GM18951 (cell line): ENCODE data around the gene PIPOX.

Experiments
- POLR2A ChIP-seq: IDR thresholded peaks from 4 replicates; pipeline ENCODE4 v1.6.1; 2011; ENCODE audit warnings: mild to moderate bottlenecking; ENCODE audit not compliant: insufficient read length, insufficient read depth; ENCODE audit errors: extremely low read depth
- in situ Hi-C: fragments of 300-500 bp; cut with MboI; formaldehyde crosslinking; loops from one replicate; pipeline ENCODE4 v1.12.0; 2022; ENCODE audit warnings: low sequenced_read_pairs, mixed read lengths, inconsistent platforms; ENCODE audit not compliant: unreplicated experiment

Gene PIPOX

DNA sequence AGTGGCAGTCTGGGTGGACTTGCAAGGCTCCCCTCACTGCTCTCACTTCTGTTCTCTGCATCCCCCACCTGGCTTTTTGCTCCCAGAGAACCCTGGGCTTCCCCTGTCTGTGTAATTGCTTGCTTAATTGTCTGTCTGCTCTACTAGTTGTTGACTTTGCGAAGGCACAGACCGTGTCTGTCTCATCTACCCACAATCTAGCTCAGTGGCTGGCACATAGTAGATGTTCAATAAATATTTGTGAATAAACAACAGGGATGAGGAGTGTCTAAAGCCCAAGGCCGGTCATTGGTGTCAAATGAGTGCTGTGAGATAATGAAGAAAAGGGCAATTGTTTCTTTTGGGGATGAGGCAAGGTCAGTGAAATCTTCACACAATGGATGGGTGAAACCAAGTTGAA lies 34.4 kb upstream of the PIPOX start:
- TF ChIP-seq POLR2A = no peak
- in situ Hi-C loops = no loop called here

DNA sequence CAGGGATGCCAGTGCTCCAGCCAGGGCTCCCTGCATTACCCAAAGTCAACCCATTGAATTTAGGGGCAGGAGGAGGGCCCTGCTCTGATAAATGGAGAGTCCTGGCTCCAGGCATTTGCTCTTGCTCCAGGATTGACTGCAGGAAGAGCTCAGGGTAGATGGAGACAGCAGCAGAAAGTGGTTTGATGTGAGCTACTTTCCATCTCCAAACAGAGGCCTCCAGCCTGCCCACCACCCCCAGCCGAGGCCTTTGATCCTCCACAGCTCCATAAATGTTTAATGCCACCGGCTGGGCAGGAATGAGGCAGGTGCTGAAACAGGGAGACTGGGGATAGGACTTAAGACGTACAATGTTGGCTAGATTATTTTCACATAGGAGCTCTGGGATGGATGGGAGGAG lies 32.8 kb upstream of the PIPOX start:
- in situ Hi-C loops = no loop called here
- no peak for TF ChIP-seq POLR2A

DNA sequence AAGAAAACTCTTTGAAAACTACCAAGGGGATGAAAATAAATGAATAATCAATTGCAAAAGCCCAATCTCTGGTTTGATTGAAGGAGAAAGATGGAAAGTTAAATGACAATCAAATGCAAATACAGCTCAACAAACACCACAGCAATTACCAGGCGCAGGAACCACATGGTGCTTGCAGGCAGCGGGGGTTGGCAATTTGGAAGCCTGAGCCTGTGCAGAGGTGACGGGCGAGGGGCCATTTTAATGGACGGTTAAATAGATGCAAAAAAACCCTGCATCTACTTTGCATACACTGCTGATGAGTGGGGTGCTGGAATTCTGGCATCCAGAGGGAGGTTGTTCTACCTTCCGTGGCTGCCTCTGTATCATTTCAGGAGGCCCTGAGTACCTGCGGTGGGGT lies 32.4 kb upstream of the PIPOX start:
- no peak for TF ChIP-seq POLR2A
- in situ Hi-C loops = no loop called here

DNA sequence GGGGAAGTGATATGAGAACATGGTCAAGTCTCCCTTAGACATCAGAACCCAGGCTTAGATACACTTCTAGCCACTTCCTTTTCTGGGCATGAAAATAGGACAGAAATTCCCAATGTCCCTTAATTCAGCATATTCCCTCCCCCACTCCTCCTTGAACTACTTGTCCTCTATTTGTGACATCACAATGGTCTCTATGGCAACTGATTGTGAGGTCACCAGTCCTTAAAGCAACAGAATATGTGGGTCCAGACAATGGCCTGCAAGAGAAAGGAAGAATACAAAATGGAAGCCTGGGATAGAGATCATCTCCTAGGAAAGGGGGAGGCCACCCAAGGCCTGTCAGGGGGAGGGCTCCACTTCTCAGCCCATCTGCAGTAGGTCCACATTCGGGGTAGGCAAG lies 30.4 kb upstream of the PIPOX start:
- no peak for TF ChIP-seq POLR2A
- in situ Hi-C loops = no loop called here

DNA sequence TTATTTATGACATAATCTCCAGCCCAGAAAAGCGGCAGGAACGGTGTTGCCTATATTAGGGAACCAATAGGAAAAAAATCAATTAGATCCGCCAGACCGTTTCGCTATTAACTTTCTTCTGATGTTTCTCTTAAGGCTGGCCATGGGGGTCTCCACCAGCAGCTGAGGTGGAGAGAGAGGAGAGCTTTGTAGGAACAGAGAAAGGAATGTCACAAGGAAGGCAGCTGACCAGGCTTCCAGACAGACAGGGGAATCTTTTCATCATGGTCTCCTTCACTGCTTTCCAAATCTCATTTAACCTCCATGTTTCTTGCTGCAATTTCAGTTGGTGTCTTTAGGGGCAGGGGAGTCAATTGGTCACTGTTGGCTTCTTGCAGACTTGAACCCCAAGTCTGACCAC lies 28.2 kb upstream of the PIPOX start:
- TF ChIP-seq POLR2A = no peak
- in situ Hi-C loops = no loop called here

- TF ChIP-seq POLR2A = no peak
- in situ Hi-C loops = no loop called here
Observed at GRCh38 chr17:29016345-29017210, 26.4 kb upstream of the PIPOX start.

DNA sequence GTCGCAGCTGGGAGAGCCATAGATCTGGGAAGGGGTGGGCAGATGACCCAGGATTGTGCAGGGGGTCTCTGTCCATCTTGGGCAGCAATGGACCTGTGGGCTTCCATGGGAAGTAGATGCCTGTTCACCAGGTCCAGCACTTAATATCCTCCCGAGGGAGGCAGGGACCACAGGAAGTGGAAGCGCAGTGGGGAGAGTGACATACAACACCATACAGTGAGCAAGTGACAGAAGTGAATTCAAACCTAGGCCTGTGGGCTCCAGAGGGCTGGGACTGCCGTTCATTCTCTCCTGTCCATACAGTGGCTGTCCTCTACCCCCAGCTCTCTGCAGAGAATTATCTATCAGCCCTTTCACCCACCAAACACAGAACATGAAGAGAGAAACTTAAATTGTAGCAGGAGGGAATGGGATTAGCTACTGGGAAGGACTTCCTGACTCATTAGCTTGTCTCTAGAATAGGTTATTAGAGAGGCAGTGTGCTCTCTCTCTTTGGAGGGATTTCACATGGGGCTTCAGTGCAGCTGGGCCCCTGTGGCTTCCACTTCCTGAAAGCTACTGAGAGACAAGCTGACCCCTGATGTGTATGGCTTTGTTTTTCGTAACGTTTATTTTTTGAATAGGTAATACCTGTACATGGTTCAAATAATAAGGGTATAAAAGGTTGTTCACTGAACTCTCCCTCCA lies 24.0 kb upstream of the PIPOX start:
- TF ChIP-seq POLR2A = no peak
- in situ Hi-C loops = no loop called here

GRCh38 chr17:29019475-29020181 lies 23.3 kb upstream of the PIPOX start:
- in situ Hi-C loops = no loop called here
- no peak for TF ChIP-seq POLR2A

DNA sequence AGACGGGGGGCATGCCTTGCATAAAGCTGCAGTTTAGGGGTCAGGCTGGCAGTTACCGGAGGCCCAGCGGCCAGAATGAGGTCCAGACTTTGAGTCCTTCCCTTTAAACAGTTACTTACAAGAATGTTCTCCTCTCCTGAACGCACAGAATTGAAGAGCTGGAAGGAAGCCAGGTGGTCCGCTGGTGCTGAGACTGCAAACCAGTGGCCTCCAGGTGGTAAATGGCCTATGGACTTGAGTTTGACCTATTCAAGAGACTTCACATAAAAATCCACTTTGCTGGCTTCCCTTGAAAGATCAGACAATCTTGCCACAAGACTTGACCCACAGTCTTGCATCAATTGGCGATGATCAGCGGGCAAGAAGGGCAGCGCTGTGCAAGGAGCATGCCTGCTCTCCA lies 22.4 kb upstream of the PIPOX start:
- TF ChIP-seq POLR2A = no peak
- in situ Hi-C loops = no loop called here

DNA sequence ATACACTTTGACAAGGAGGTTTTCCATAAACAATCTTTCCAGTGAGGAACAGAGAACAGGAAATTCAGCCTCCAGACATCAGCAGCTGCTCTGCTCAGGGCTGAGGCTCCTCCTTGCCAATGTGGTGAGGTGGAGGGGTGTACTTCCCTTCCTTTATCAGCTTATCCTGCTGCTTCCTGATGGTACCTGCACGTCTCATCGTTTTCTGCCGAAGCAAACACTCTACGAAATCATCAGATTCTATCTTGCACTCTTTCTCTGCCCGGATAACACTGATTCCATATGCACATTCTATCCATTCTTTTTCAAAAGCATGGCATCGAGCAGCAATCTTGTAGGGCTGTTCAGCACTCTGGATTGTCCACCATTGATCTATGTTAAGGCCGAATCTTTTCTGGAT lies 21.7 kb upstream of the PIPOX start:
- no peak for TF ChIP-seq POLR2A
- in situ Hi-C loops = no loop called here

DNA sequence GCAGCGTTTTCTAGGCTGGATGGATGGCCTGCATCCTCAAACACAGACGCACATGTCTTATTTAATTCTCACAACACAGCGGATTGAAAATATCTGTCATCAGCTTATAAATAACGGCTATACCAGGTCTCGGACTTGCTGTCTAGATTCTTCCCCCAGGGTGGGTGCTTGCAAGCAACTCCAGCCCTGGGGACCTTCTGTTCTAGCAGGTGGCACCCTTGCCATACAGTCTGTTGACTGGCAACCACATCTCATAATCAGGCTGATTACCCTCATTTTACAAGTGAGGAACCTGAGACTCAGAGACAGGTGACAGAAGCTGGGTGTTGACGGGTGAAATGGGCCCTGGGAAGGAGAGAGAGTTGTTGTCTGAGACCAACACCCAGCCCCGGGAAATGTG lies 20.9 kb upstream of the PIPOX start:
- in situ Hi-C loops = no loop called here
- TF ChIP-seq POLR2A = no peak

DNA sequence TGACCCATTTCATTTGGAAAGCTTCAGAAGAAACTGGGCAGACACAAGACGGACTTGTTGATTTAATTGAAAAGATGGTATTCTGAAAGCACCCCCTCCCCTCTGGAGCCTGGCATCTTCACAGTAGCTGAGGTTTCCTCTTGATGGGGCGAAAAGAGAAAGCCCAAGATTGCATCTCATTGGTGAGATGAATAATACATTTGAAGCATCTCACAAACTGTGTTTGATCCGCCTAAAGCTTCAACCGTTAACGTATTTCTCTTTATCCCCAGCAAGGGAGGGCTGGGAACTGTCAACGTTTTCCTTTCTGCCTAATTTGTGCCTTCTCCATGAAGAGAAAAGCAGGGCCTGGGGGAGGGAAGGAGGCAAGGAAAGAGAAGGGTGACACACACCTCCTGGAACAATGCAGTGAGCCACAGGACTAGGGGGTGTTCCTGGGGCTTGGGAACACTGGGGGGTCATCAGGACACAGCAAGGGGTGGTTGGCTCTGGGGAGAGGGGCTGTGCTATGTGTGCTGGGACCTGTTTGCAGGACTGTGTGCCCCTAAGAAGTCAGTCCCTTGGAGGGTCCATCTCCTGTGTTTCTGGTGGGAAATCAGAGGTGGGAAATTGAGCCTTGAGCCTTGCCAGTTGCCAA lies 18.5 kb upstream of the PIPOX start:
- in situ Hi-C loops = no loop called here
- TF ChIP-seq POLR2A = no peak

GRCh38 chr17:29031488-29031887 lies 11.5 kb upstream of the PIPOX start:
- TF ChIP-seq POLR2A = no peak
- in situ Hi-C loops = no loop called here
